Lower leg skin (tissue), 3 donors: ENCODE results near the gene TMED8.

Experiments used
- POLR2A ChIP-seq, 2 donors: fragments of 450-650 bp; IDR thresholded peaks; one replicate each; pipeline ENCODE4 v1.6.1; 2016 to 2017; ENCODE audit warnings: antibody characterized with exemption in 2 of 2, mild to moderate bottlenecking in 1 of 2, moderate library complexity in 1 of 2
- TF ChIP-seq, protein P1 (sequence below), 3 donors: fragments of 450-650 bp; IDR thresholded peaks; one replicate each; pipeline ENCODE4 v1.5.1; 2016; ENCODE audit warnings: antibody characterized with exemption in 3 of 3, mild to moderate bottlenecking in 3 of 3, moderate library complexity in 2 of 3

DNA sequence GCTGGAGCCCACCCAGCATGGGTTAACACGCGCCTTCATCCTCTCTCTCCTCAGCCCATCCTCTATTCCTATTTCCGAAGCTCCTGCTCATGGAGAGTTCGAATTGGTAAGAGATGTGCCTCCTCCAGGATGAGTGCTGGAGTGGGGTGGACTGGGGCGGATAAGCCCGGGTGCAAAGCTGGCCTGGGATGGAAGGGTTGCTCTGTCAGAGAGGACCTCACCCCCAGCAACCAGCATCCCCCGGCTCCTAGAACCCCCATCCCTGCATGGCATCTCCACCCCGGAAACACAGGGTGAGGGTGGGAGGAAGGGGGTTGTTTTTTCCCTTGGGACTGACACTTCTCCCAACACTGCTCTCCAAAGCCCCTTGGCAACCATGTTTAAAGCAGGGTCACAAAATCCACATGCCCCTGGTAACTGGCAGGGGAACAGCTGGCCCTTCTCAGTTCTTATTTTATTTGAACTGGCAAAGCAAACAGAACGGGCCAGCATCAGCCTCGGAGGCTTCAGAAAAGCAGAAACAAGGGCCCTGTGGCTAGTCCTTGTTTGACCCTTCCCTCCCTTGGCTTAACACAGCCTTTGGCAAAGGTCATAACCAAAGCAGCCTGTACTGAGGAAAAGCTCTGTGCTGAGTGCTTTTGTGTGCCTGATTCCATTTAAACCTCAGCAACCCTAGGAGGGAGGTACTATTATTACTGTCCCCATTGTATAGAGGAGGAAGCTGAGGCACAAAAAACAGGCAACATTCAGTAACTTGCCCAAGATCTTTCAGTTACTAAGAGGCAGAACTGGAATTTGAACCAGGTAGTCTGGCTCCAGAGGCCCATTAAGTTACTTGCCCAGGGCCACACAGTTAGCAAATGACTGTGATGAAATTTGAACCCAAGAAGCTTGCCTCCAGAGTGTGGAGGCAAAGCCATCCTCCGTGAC is 51.8 kb downstream of the TMED8 start:
- TF ChIP-seq, protein P1, sequence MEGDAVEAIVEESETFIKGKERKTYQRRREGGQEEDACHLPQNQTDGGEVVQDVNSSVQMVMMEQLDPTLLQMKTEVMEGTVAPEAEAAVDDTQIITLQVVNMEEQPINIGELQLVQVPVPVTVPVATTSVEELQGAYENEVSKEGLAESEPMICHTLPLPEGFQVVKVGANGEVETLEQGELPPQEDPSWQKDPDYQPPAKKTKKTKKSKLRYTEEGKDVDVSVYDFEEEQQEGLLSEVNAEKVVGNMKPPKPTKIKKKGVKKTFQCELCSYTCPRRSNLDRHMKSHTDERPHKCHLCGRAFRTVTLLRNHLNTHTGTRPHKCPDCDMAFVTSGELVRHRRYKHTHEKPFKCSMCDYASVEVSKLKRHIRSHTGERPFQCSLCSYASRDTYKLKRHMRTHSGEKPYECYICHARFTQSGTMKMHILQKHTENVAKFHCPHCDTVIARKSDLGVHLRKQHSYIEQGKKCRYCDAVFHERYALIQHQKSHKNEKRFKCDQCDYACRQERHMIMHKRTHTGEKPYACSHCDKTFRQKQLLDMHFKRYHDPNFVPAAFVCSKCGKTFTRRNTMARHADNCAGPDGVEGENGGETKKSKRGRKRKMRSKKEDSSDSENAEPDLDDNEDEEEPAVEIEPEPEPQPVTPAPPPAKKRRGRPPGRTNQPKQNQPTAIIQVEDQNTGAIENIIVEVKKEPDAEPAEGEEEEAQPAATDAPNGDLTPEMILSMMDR (IDR thresholded peaks at IDR 0.05), result no peak
- no peak for TF ChIP-seq POLR2A (IDR thresholded peaks at IDR 0.05)
